Measurements from ENCODE around the gene PLA2G4D. TPM values are rescaled to one million over a fixed set of nuclear protein-coding genes. Genes with fewer than 3 reads are reported as not detected.

PLA2G4D gene
- total RNA-seq, 1 experiment from 2014 or later, result not detected

DNA sequence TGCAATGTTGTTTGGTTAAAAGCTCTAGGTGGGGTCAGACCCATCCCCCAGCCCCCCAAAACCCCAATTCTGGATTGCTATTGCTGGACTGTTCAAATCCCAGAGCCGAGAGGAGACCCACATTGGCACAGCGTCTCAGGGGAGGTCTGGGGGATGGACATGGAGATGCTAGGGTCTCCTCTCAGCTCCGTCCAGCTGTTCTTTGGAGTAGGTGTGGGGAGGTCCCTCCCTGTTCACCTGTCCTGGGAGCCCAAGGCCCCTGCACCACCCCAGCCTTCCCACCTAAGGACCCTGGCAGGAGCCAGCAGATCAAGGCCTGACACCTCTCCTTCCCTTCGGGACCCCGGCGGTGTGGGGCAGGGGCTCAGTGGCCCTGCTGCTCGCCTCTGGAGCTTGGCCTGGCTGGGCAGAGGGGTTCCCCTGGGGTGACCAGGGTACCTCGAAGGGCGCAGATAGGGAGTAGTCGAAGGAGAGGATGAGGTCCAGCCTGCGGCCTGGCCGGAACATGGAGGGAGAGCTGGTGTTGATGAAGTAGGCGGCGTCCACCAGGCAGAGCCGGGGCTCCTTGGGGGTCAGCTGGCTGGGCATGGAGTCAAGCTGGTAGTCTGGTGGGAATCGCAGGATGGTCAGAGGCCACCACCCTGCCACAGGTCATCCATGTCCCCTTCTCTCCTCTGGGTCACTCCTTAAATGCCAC lies 23.9 kb downstream of the PLA2G4D start:
- no peak for DNase-seq (ENCODE audit: low spot score)
- POLR2A ChIA-PET (ENCODE audit: low non-redundant PET), result no interaction called here
- Histone ChIP-seq H3K9me3 (ENCODE audit: low read depth, low read length, poor library complexity, severe bottlenecking) (no peaks in the 10 kb centered on the region), H3K4me1 (ENCODE audit: insufficient read depth, low read length, poor library complexity, severe bottlenecking) (no peaks in the 10 kb centered on the region), H3K27me3 (replicated peaks; ENCODE audit: insufficient read depth, low read depth, low read length, poor library complexity) (no peaks in the 10 kb centered on the region), H3K27ac (ENCODE audit: low read depth, low read length, poor library complexity, severe bottlenecking) (no peak overlapping the region), H3K4me3 (ENCODE audit: low read depth, low read length, poor library complexity, severe bottlenecking) (no peak overlapping the region), H3K36me3 (ENCODE audit: insufficient read depth, low read length, poor library complexity, severe bottlenecking) (no peaks in the 10 kb centered on the region)
- CTCF ChIA-PET, result no interaction called here
- intact Hi-C loops (cut with micrococcal nuclease; ENCODE audit: unreplicated experiment), result no loop called here
- TF ChIP-seq EZH2 (IDR thresholded peaks at IDR 0.05; ENCODE audit: borderline replicate concordance, low read depth, low read length, poor library complexity, severe bottlenecking), result no peak
- TF ChIP-seq, protein P1, sequence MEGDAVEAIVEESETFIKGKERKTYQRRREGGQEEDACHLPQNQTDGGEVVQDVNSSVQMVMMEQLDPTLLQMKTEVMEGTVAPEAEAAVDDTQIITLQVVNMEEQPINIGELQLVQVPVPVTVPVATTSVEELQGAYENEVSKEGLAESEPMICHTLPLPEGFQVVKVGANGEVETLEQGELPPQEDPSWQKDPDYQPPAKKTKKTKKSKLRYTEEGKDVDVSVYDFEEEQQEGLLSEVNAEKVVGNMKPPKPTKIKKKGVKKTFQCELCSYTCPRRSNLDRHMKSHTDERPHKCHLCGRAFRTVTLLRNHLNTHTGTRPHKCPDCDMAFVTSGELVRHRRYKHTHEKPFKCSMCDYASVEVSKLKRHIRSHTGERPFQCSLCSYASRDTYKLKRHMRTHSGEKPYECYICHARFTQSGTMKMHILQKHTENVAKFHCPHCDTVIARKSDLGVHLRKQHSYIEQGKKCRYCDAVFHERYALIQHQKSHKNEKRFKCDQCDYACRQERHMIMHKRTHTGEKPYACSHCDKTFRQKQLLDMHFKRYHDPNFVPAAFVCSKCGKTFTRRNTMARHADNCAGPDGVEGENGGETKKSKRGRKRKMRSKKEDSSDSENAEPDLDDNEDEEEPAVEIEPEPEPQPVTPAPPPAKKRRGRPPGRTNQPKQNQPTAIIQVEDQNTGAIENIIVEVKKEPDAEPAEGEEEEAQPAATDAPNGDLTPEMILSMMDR (conservative IDR thresholded peaks at IDR 0.05; ENCODE audit: low read depth, low read length), result no peak
- BruUV-seq (replicated peaks), result no TSS peak

DNA sequence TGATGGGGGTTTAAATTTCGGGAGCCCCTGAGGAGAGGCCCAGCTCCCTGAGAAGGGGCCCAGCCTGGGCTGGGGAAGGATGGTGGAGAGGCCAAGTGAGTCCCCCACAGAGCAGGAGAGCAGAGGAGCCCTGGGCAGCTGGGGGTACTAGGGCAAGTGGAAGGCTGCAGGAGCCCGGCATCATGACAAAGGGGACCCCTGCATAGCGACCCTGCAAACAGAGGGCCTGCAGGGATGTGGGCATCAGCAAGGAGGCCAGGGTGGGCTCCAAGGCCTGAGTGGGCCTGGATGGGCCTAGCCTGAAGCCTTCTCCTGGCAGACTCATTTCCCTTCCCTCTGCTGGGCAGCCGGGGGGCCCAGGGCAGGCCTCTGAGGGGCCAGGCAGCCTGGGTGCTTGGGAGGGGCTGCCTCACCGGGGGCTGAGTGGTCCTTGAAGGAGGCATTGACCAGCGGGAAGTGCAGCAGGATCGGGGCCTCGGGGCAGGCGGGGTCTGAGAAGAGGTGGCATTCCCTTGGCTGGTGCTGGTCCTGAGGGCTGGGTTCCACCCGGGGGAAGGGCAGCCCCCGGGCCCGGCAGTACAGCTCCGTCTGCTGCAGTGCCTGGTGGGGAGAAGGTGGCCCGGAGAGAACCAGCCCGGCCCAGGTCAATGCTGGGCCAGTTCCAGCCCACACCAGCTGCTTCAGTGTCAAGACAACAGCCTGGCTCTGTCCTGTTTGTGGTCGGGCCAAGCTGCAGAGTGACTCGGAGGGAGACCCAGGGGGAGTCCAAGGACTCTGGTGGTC lies 24.7 kb downstream of the PLA2G4D start:
- no TSS peak for BruUV-seq (replicated peaks)
- DNase-seq (ENCODE audit: low spot score), result no peak
- no peaks in the 10 kb centered on the region for H3K36me3 ChIP-seq (ENCODE audit: insufficient read depth, low read length, poor library complexity, severe bottlenecking)
- POLR2A ChIA-PET (ENCODE audit: low non-redundant PET), result no interaction called here
- TF ChIP-seq, protein P1 (conservative IDR thresholded peaks at IDR 0.05; ENCODE audit: low read depth, low read length), result no peak
- no peak for TF ChIP-seq EZH2 (IDR thresholded peaks at IDR 0.05; ENCODE audit: borderline replicate concordance, low read depth, low read length, poor library complexity, severe bottlenecking)
- intact Hi-C loops (cut with micrococcal nuclease; ENCODE audit: unreplicated experiment), result loop anchor here (10.0 kb wide), 1 partner anchor 585 kb away; no protein-coding TSS in a partner anchor
- H3K4me3 ChIP-seq (ENCODE audit: low read depth, low read length, poor library complexity, severe bottlenecking), result no peak overlapping the region
- CTCF ChIA-PET, result no interaction called here
- no peak overlapping the region for H3K27ac ChIP-seq (ENCODE audit: low read depth, low read length, poor library complexity, severe bottlenecking)
- H3K4me1 ChIP-seq (ENCODE audit: insufficient read depth, low read length, poor library complexity, severe bottlenecking), result no peaks in the 10 kb centered on the region
- no peaks in the 10 kb centered on the region for H3K27me3 ChIP-seq (replicated peaks; ENCODE audit: insufficient read depth, low read depth, low read length, poor library complexity)
- no peaks in the 10 kb centered on the region for H3K9me3 ChIP-seq (ENCODE audit: low read depth, low read length, poor library complexity, severe bottlenecking)

DNA sequence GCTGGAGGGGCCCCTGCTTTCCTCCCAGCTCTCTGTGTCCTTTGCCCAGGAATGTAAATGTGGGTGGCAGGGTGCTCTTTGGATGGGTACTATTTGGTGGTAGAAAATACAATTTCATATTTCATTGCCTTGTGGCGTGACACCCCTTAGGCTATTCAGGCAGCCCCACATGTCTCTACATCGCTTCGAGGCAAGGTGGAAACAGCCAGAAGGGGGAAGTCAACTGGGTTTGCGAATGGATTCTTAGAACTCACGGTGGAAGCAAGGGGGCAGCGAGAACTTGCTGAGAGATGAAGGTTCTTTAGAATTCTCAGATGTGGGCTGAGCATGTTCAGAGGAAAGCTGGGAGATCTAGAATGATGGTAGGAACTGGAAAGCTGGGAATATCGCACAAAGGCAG lies 25.3 kb downstream of the PLA2G4D start:
- Histone ChIP-seq H3K27ac (ENCODE audit: low read depth, low read length, poor library complexity, severe bottlenecking) (no peak overlapping the region), H3K9me3 (ENCODE audit: low read depth, low read length, poor library complexity, severe bottlenecking) (no peaks in the 10 kb centered on the region), H3K27me3 (replicated peaks; ENCODE audit: insufficient read depth, low read depth, low read length, poor library complexity) (no peaks in the 10 kb centered on the region), H3K36me3 (ENCODE audit: insufficient read depth, low read length, poor library complexity, severe bottlenecking) (no peaks in the 10 kb centered on the region), H3K4me1 (ENCODE audit: insufficient read depth, low read length, poor library complexity, severe bottlenecking) (no peaks in the 10 kb centered on the region), H3K4me3 (ENCODE audit: low read depth, low read length, poor library complexity, severe bottlenecking) (no peak overlapping the region)
- no peak for DNase-seq (ENCODE audit: low spot score)
- CTCF ChIA-PET, result interaction anchor here (0.8 kb wide), 1 partner anchor 154 kb away, joined by 3 read pairs; no protein-coding TSS in a partner anchor
- intact Hi-C loops (cut with micrococcal nuclease; ENCODE audit: unreplicated experiment), result loop anchor here (10.0 kb wide), 1 partner anchor 586 kb away; no protein-coding TSS in a partner anchor
- POLR2A ChIA-PET (ENCODE audit: low non-redundant PET), result no interaction called here
- no TSS peak for BruUV-seq (replicated peaks)
- TF ChIP-seq, protein P1 (conservative IDR thresholded peaks at IDR 0.05; ENCODE audit: low read depth, low read length), result peak; percentile 41
- TF ChIP-seq EZH2 (IDR thresholded peaks at IDR 0.05; ENCODE audit: borderline replicate concordance, low read depth, low read length, poor library complexity, severe bottlenecking), result no peak

All from A673 (cell line).